Fibroblast of mammary gland (primary cell): ENCODE measurements around the gene ZSWIM6.
A peak's percentile ranks its signal among the peaks of the same experiment; 100 is the strongest.

Source experiments
- DNase-seq: peaks from one replicate; pipeline ENCODE4 v3.0.0-alpha.2; 2010; ENCODE audit warnings: low read depth
- H3K4me3 ChIP-seq: 2 replicates; pipeline ENCODE4 v1.5.1; 2011; ENCODE audit warnings: low read depth, mild to moderate bottlenecking, low read length, moderate library complexity; ENCODE audit not compliant: control insufficient read depth
- CTCF ChIP-seq: conservative IDR thresholded peaks from 2 replicates; pipeline ENCODE4 v1.5.1; 2011; ENCODE audit warnings: low read depth, low read length, inconsistent platforms; ENCODE audit not compliant: control insufficient read depth, insufficient read depth

The ZSWIM6 gene

GRCh38 chr5:61321669-61322068 lies 10.4 kb upstream of the ZSWIM6 start:
- DNase-seq: no peak
- no peak overlapping the region for H3K4me3 ChIP-seq
- TF ChIP-seq CTCF: no peak

GRCh38 chr5:61322738-61323725 lies 9.0 kb upstream of the ZSWIM6 start:
- H3K4me3 ChIP-seq: no peak overlapping the region
- no peak for TF ChIP-seq CTCF
- peak; percentile 62 for DNase-seq

GRCh38 chr5:61327760-61328753 lies 4.0 kb upstream of the ZSWIM6 start:
- peak; percentile 97 for DNase-seq
- TF ChIP-seq CTCF: no peak
- no peak overlapping the region for H3K4me3 ChIP-seq

GRCh38 chr5:61328791-61329549 lies 3.1 kb upstream of the ZSWIM6 start:
- DNase-seq: no peak
- no peak overlapping the region for H3K4me3 ChIP-seq
- no peak for TF ChIP-seq CTCF

- DNase-seq: no peak
- peak overlapping the region; percentile 76 for H3K4me3 ChIP-seq
- TF ChIP-seq CTCF: no peak
Measured at GRCh38 chr5:61329550-61330128, 2.4 kb upstream of the ZSWIM6 start.
